Osteocyte (in vitro differentiated cells): ENCODE data around the gene CMTM4. TPM values are rescaled to one million over a fixed set of nuclear protein-coding genes. Genes with fewer than 3 reads are reported as not detected.

Experiments
- DNase-seq: peaks from one replicate; pipeline ENCODE4 v3.0.0; 2021; ENCODE audit warnings: mixed read lengths; ENCODE audit not compliant: unreplicated experiment; ENCODE audit errors: extremely low spot score
- H3K27ac Mint-ChIP-seq: one replicate; pipeline ENCODE4 v1.8.0; 2021; ENCODE audit warnings: mild to moderate bottlenecking, mixed read lengths; ENCODE audit not compliant: unreplicated experiment
- H3K27me3 Mint-ChIP-seq: one replicate; pipeline ENCODE4 v1.8.0; 2021; ENCODE audit warnings: mixed read lengths; ENCODE audit not compliant: unreplicated experiment
- H3K36me3 Mint-ChIP-seq: one replicate; pipeline ENCODE4 v1.8.0; 2021; ENCODE audit warnings: mixed read lengths; ENCODE audit not compliant: unreplicated experiment
- H3K4me1 Mint-ChIP-seq: one replicate; pipeline ENCODE4 v1.8.0; 2021; ENCODE audit warnings: mixed read lengths; ENCODE audit not compliant: unreplicated experiment
- H3K4me3 Mint-ChIP-seq: one replicate; pipeline ENCODE4 v1.8.0; 2021; ENCODE audit warnings: mild to moderate bottlenecking, moderate library complexity, mixed read lengths; ENCODE audit not compliant: unreplicated experiment
- H3K9me3 Mint-ChIP-seq: one replicate; pipeline ENCODE4 v1.8.0; 2021; ENCODE audit warnings: mixed read lengths; ENCODE audit not compliant: unreplicated experiment
- CTCF ChIP-seq: fragments of 200-600 bp; sonication (generic); IDR thresholded peaks from 2 replicates; pipeline ENCODE4 v1.5.0; 2021; ENCODE audit warnings: antibody characterized with exemption, mild to moderate bottlenecking, moderate library complexity
- total RNA-seq: library from RNA; stranded (reverse); gene quantifications from 2 replicates; pipeline ENCODE4 v1.2.1, GENCODE V29; 2021

The CMTM4 gene
- total RNA-seq, 1 donor from 2014 or later = 24.4 TPM

DNA sequence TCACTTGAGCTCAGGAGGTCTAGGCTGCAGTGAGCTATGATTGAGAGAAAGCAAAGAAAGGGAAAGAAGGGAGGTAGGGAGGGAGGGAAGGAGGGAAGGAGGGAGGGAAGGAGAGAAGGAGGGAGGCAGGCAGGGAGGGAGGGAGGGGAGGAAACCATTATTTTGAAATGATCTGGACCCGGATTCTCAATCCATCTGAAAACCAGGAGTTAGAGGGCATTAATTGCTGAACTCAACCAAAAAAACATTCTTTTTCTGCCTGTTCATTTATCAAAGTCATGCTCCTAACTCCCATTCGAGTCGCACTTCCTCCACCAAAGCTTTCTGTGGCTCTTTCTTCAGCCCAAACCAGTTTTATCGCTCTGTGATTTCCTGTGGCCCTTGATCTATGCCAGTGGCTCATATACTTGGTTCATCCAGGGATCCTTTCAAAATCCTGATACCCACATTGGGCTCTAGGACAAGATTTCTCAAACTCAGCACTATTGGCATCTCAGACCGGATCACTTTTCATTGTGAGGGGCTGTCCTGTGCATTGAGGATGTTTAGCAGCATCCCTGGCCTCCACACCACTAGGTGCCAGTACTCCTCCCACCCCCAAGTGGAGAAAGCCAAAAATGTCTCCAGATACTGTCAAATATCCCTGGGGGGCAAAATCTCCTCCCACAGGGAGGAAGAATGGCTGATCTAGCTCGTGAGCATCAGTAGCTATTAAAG lies 38.2 kb downstream of the CMTM4 start:
- H3K36me3 Mint-ChIP-seq = no peaks in the 10 kb centered on the region
- H3K27me3 Mint-ChIP-seq = no peaks in the 10 kb centered on the region
- H3K4me3 Mint-ChIP-seq = no peak overlapping the region
- peaks cover 30% of the 10 kb centered on the region for H3K4me1 Mint-ChIP-seq
- DNase-seq = no peak
- no peak overlapping the region for H3K27ac Mint-ChIP-seq
- no peaks in the 10 kb centered on the region for H3K9me3 Mint-ChIP-seq
- no peak for TF ChIP-seq CTCF

DNA sequence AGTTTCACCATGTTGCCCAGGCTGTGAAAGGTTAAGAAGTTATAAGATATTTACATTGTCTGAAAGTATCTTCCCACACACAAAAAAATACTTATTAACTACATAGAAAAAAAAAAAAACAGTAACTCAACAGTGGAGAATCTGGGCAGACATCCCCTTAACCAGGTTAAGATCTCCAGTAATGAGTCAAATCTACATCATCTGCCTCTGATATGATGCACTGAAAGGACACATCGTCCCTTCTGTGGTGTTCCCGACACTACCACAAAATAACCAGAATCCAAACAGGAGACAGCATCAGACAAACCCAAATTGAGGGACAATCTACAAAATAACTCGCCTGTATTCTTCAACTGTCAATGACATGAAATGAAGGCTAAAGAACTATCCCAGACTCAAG lies 40.0 kb downstream of the CMTM4 start:
- TF ChIP-seq CTCF = no peak
- H3K4me1 Mint-ChIP-seq = peaks cover 16% of the 10 kb centered on the region
- no peaks in the 10 kb centered on the region for H3K36me3 Mint-ChIP-seq
- H3K9me3 Mint-ChIP-seq = no peaks in the 10 kb centered on the region
- H3K4me3 Mint-ChIP-seq = no peak overlapping the region
- H3K27ac Mint-ChIP-seq = no peak overlapping the region
- H3K27me3 Mint-ChIP-seq = no peaks in the 10 kb centered on the region
- DNase-seq = no peak

GRCh38 chr16:66653581-66654350 lies 42.8 kb downstream of the CMTM4 start:
- H3K27ac Mint-ChIP-seq = no peak overlapping the region

GRCh38 chr16:66652661-66653360 lies 43.7 kb downstream of the CMTM4 start:
- no peaks in the 10 kb centered on the region for H3K9me3 Mint-ChIP-seq
- H3K4me3 Mint-ChIP-seq = no peak overlapping the region
- H3K27me3 Mint-ChIP-seq = no peaks in the 10 kb centered on the region
- H3K27ac Mint-ChIP-seq = no peak overlapping the region
- no peak for DNase-seq
- TF ChIP-seq CTCF = no peak
- H3K36me3 Mint-ChIP-seq = no peaks in the 10 kb centered on the region
- H3K4me1 Mint-ChIP-seq = peaks cover 10% of the 10 kb centered on the region

More at GRCh38 chr16:66653581-66654350, 42.8 kb downstream of the CMTM4 start:
- H3K4me1 Mint-ChIP-seq = peaks cover 10% of the 10 kb centered on the region
- no peaks in the 10 kb centered on the region for H3K36me3 Mint-ChIP-seq
- DNase-seq = no peak
- no peaks in the 10 kb centered on the region for H3K9me3 Mint-ChIP-seq
- H3K4me3 Mint-ChIP-seq = no peak overlapping the region
- no peaks in the 10 kb centered on the region for H3K27me3 Mint-ChIP-seq
- TF ChIP-seq CTCF = no peak

GRCh38 chr16:66651965-66652364 lies 44.6 kb downstream of the CMTM4 start:
- H3K4me3 Mint-ChIP-seq = no peak overlapping the region
- H3K27me3 Mint-ChIP-seq = no peaks in the 10 kb centered on the region
- no peak for DNase-seq
- no peaks in the 10 kb centered on the region for H3K9me3 Mint-ChIP-seq
- H3K27ac Mint-ChIP-seq = no peak overlapping the region
- no peak for TF ChIP-seq CTCF
- H3K36me3 Mint-ChIP-seq = no peaks in the 10 kb centered on the region
- peaks cover 10% of the 10 kb centered on the region for H3K4me1 Mint-ChIP-seq
